GM12878 (cell line): ENCODE data around the gene SETBP1. TPM values are rescaled to one million over a fixed set of nuclear protein-coding genes. Genes with fewer than 3 reads are reported as not detected.

ENCODE experiments used
- BACH1 ChIP-seq: fragments of 450-650 bp; IDR thresholded peaks from 2 replicates; pipeline ENCODE4 v1.6.1; 2017; ENCODE audit warnings: mild to moderate bottlenecking, borderline replicate concordance
- BHLHE40 ChIP-seq, 2 experiments: fragments of 450-650 bp in 1 of 2; IDR thresholded peaks; 2 replicates each; pipeline ENCODE4 v1.6.1; 2011 to 2017; ENCODE audit warnings: low read depth in 2 of 2, borderline replicate concordance in 1 of 2, improper control_type of control experiment in 1 of 2, low read length in 1 of 2, mild to moderate bottlenecking in 1 of 2
- BMI1 ChIP-seq: fragments of 450-650 bp; IDR thresholded peaks from 2 replicates; pipeline ENCODE4 v1.6.1; 2016; ENCODE audit warnings: mild to moderate bottlenecking, moderate library complexity, borderline replicate concordance
- CBX5 ChIP-seq: sonication (generic); IDR thresholded peaks from 2 replicates; pipeline ENCODE4 v1.6.1; 2016; ENCODE audit warnings: low read depth, moderate library complexity, mild to moderate bottlenecking, inconsistent platforms
- CHD4 ChIP-seq: fragments of 200-600 bp; sonication (generic); IDR thresholded peaks from 2 replicates; pipeline ENCODE4 v1.6.1; 2016; ENCODE audit warnings: mild to moderate bottlenecking
- JUNB ChIP-seq: IDR thresholded peaks from 2 replicates; pipeline ENCODE4 v1.6.1; 2016; ENCODE audit warnings: antibody characterized with exemption, mild to moderate bottlenecking
- JUND ChIP-seq: IDR thresholded peaks from 2 replicates; pipeline ENCODE4 v1.6.1; 2012; ENCODE audit warnings: low read depth, mild to moderate bottlenecking, low read length, improper control_type of control experiment, moderate library complexity
- MEF2B ChIP-seq: fragments of 450-650 bp; IDR thresholded peaks from 2 replicates; pipeline ENCODE4 v1.6.1; 2018; ENCODE audit warnings: mild to moderate bottlenecking, moderate library complexity; ENCODE audit not compliant: partially characterized antibody, poor library complexity, severe bottlenecking
- MXI1 ChIP-seq: fragments of 150-350 bp; IDR thresholded peaks from 2 replicates; pipeline ENCODE4 v1.6.1; 2011; ENCODE audit warnings: low read depth, mild to moderate bottlenecking, inconsistent platforms, low read length, improper control_type of control experiment
- NFYA ChIP-seq: IDR thresholded peaks from 2 replicates; pipeline ENCODE4 v1.6.1; 2011; ENCODE audit warnings: low read depth, mild to moderate bottlenecking, low read length, improper control_type of control experiment, borderline replicate concordance
- NR2F1 ChIP-seq: fragments of 450-650 bp; conservative IDR thresholded peaks from 2 replicates; pipeline ENCODE4 v1.6.1; 2017; ENCODE audit warnings: mild to moderate bottlenecking
- PKNOX1 ChIP-seq: fragments of 450-650 bp; IDR thresholded peaks from 2 replicates; pipeline ENCODE4 v1.6.1; 2016; ENCODE audit warnings: mild to moderate bottlenecking
- PML ChIP-seq: IDR thresholded peaks from 2 replicates; pipeline ENCODE4 v1.6.1; 2012; ENCODE audit warnings: low read length, inconsistent platforms
- RAD21 ChIP-seq: IDR thresholded peaks from 2 replicates; pipeline ENCODE4 v1.6.1; 2011; ENCODE audit warnings: mild to moderate bottlenecking, low read depth, low read length, moderate library complexity; ENCODE audit not compliant: insufficient read depth
- RB1 ChIP-seq: fragments of 450-650 bp; formaldehyde crosslinking; IDR thresholded peaks from 2 replicates; pipeline ENCODE4 v1.6.1; 2017; ENCODE audit warnings: mild to moderate bottlenecking, borderline replicate concordance
- SIN3A ChIP-seq: IDR thresholded peaks from 2 replicates; pipeline ENCODE4 v1.6.1; 2012; ENCODE audit warnings: low read depth, low read length, improper control_type of control experiment
- SIX5 ChIP-seq: IDR thresholded peaks from 2 replicates; pipeline ENCODE4 v1.6.1; 2011; ENCODE audit warnings: mild to moderate bottlenecking, low read depth, low read length, moderate library complexity; ENCODE audit not compliant: severe bottlenecking
- SREBF1 ChIP-seq: IDR thresholded peaks from 2 replicates; pipeline ENCODE4 v1.6.1; 2012; ENCODE audit warnings: mild to moderate bottlenecking, low read length
- SUZ12 ChIP-seq: fragments of 200-600 bp; sonication (generic); IDR thresholded peaks from one replicate; pipeline ENCODE4 v1.6.1; 2018; ENCODE audit warnings: antibody characterized with exemption, mild to moderate bottlenecking; ENCODE audit not compliant: unreplicated experiment
- ZZZ3 ChIP-seq: IDR thresholded peaks from 2 replicates; pipeline ENCODE4 v1.6.1; 2011; ENCODE audit warnings: low read depth; ENCODE audit not compliant: control insufficient read depth, insufficient read length
- polyA plus RNA-seq, 11 experiments: library from polyadenylated mRNA; depleted of rRNA in 4 of 11; unstranded in 6 of 11; stranded (reverse) in 5 of 11; fragments of >200 nt; fragmentation: Nextera tagmentation in 4 of 11; fragmentation: Illumina TruSeq in 1 of 11; extraction: Ambion mirVana in 4 of 11; extraction: Trizol in 1 of 11; gene quantifications; 1 replicate in 1 of 11; 2 replicates in 10 of 11; pipeline versions ENCODE4 v1.2.1 to v1.2.3, GENCODE V29; 2011 to 2016; ENCODE audit warnings: inconsistent platforms in 2 of 11, missing spikeins in 2 of 11, low read depth in 1 of 11
- total RNA-seq, 4 experiments: library from RNA; depleted of rRNA in 3 of 4; stranded (reverse); fragments of >200 nt in 3 of 4; fragmentation: Illumina TruSeq in 1 of 4; extraction: Trizol in 1 of 4; gene quantifications; 2 replicates each; pipeline versions ENCODE4 v1.2.1 to v1.2.3, GENCODE V29; 2013 to 2021
- TF ChIP-seq, protein P1 (sequence below): IDR thresholded peaks from 2 replicates; pipeline ENCODE4 v1.6.1; 2012; ENCODE audit warnings: low read depth, low read length, improper control_type of control experiment
- TF ChIP-seq, protein P2 (sequence below): fragments of 450-650 bp; IDR thresholded peaks from 2 replicates; pipeline ENCODE4 v1.6.1; 2017; ENCODE audit warnings: borderline replicate concordance
- TF ChIP-seq, protein P3 (sequence below): fragments of 450-650 bp; IDR thresholded peaks from 2 replicates; pipeline ENCODE4 v1.6.1; 2017; ENCODE audit warnings: mild to moderate bottlenecking, moderate library complexity

The SETBP1 gene
- total and polyA plus RNA-seq, 10 of the 15 experiments (the other 5 are each of a cell fraction or from before 2014, with no cell fraction given) = 0.99 to 29.7 (median 8.3) TPM

DNA sequence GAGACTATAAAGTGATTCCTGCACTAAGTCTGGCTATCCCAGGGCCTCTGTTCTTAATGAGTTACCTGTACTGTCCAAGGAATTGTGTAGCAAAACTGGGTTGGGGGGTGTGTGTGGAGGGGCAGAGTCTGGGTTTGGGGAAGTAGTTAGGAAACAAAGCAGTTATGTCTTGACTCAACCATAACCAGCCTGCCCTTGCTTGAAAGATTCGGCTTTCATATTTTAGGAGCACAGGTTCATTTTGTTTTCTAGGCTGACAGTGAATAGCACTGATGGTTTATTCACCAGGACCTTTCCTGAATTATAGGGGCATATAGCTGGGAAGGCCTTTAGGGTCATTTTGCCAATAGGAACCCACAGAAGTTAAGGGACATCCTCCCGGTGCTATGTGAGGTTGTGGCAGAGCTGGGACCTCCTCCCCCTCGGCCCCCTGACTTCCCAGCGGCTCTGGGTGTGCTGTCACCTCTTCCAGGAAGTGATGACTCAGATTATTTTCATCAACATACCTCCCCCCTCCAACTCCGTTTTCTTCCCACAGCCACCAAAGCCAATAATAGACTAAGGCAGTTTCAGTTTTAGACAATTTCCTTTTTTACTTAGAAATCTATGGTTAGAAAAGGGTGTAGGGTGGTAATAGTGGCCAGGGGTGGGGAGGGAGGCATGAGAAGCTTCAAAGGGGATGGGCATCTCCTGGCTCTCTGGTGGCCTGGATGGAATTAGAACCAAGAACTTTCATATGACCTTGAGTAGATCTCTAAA lies 44.8 kb downstream of the SETBP1 start (continued):
- TF ChIP-seq MXI1 (0 out of 2 replicates have a peak, but pooled peaks have one; percentile 33), SUZ12 (no peak), NFYA (no peak), NR2F1 (peak; percentile 71), JUND (no peak; the same call in 1 of the 2 replicates), RB1 (no peak), SREBF1 (no peak), BACH1 (peak; percentile 67; the same call in 1 of the 2 replicates), SIN3A (no peak), BHLHE40 (IDR thresholded peaks at IDR 0.05; ENCODE audit: borderline replicate concordance in 1 of 2, low read depth in 2 of 2, low read length in 1 of 2) (peak; percentile 50 to 70; a peak in 3 of 4 replicates), JUNB (peak; percentile 94), SIX5 (peak; percentile 14), MEF2B (peak; percentile 96), RAD21 (peak; percentile 30; the same call in 1 of the 2 replicates), BMI1 (peak; percentile 41; the same call in 1 of the 2 replicates), CHD4 (no peak), PML (0 out of 2 replicates have a peak, but pooled peaks have one; percentile 53), ZZZ3 (no peak), CBX5 (peak; percentile 93), PKNOX1 (0 out of 2 replicates have a peak, but pooled peaks have one; percentile 12)
- TF ChIP-seq, protein P1, sequence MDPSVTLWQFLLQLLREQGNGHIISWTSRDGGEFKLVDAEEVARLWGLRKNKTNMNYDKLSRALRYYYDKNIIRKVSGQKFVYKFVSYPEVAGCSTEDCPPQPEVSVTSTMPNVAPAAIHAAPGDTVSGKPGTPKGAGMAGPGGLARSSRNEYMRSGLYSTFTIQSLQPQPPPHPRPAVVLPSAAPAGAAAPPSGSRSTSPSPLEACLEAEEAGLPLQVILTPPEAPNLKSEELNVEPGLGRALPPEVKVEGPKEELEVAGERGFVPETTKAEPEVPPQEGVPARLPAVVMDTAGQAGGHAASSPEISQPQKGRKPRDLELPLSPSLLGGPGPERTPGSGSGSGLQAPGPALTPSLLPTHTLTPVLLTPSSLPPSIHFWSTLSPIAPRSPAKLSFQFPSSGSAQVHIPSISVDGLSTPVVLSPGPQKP = no peak
- TF ChIP-seq, protein P2, sequence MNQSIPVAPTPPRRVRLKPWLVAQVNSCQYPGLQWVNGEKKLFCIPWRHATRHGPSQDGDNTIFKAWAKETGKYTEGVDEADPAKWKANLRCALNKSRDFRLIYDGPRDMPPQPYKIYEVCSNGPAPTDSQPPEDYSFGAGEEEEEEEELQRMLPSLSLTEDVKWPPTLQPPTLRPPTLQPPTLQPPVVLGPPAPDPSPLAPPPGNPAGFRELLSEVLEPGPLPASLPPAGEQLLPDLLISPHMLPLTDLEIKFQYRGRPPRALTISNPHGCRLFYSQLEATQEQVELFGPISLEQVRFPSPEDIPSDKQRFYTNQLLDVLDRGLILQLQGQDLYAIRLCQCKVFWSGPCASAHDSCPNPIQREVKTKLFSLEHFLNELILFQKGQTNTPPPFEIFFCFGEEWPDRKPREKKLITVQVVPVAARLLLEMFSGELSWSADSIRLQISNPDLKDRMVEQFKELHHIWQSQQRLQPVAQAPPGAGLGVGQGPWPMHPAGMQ = no peak
- TF ChIP-seq, protein P3, sequence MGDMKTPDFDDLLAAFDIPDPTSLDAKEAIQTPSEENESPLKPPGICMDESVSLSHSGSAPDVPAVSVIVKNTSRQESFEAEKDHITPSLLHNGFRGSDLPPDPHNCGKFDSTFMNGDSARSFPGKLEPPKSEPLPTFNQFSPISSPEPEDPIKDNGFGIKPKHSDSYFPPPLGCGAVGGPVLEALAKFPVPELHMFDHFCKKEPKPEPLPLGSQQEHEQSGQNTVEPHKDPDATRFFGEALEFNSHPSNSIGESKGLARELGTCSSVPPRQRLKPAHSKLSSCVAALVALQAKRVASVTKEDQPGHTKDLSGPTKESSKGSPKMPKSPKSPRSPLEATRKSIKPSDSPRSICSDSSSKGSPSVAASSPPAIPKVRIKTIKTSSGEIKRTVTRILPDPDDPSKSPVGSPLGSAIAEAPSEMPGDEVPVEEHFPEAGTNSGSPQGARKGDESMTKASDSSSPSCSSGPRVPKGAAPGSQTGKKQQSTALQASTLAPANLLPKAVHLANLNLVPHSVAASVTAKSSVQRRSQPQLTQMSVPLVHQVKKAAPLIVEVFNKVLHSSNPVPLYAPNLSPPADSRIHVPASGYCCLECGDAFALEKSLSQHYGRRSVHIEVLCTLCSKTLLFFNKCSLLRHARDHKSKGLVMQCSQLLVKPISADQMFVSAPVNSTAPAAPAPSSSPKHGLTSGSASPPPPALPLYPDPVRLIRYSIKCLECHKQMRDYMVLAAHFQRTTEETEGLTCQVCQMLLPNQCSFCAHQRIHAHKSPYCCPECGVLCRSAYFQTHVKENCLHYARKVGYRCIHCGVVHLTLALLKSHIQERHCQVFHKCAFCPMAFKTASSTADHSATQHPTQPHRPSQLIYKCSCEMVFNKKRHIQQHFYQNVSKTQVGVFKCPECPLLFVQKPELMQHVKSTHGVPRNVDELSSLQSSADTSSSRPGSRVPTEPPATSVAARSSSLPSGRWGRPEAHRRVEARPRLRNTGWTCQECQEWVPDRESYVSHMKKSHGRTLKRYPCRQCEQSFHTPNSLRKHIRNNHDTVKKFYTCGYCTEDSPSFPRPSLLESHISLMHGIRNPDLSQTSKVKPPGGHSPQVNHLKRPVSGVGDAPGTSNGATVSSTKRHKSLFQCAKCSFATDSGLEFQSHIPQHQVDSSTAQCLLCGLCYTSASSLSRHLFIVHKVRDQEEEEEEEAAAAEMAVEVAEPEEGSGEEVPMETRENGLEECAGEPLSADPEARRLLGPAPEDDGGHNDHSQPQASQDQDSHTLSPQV = no peak
